MM.1S (cell line): ENCODE results near the gene AQP2.

Experiments
- EZH2 ChIP-seq: fragments of 300-600 bp; sonication (generic); optimal IDR thresholded peaks from 2 replicates; pipeline ENCODE3; 2017; ENCODE audit warnings: low read depth, mild to moderate bottlenecking, antibody characterized with exemption, low read length, mixed read lengths
- EZH2phosphoT487 ChIP-seq: fragments of 300-600 bp; sonication (generic); IDR thresholded peaks from 2 replicates; pipeline ENCODE4 v1.6.1; 2018; ENCODE audit warnings: antibody characterized with exemption, low read length
- TF ChIP-seq, protein P1 (sequence below): fragments of 300-600 bp; sonication (generic); IDR thresholded peaks from 2 replicates; pipeline ENCODE4 v1.5.1; 2016; ENCODE audit warnings: antibody characterized with exemption, low read length, mixed read lengths

- TF ChIP-seq, protein P1, sequence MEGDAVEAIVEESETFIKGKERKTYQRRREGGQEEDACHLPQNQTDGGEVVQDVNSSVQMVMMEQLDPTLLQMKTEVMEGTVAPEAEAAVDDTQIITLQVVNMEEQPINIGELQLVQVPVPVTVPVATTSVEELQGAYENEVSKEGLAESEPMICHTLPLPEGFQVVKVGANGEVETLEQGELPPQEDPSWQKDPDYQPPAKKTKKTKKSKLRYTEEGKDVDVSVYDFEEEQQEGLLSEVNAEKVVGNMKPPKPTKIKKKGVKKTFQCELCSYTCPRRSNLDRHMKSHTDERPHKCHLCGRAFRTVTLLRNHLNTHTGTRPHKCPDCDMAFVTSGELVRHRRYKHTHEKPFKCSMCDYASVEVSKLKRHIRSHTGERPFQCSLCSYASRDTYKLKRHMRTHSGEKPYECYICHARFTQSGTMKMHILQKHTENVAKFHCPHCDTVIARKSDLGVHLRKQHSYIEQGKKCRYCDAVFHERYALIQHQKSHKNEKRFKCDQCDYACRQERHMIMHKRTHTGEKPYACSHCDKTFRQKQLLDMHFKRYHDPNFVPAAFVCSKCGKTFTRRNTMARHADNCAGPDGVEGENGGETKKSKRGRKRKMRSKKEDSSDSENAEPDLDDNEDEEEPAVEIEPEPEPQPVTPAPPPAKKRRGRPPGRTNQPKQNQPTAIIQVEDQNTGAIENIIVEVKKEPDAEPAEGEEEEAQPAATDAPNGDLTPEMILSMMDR: no peak
- TF ChIP-seq EZH2phosphoT487 (no peak), EZH2 (no peak)
Measured at GRCh38 chr12:49902399-49903350, 47.9 kb upstream of the AQP2 start.
